Endothelial cell of umbilical vein (primary cell): Measurements from ENCODE around the gene GPR87. TPM values are rescaled to one million over a fixed set of nuclear protein-coding genes. Genes with fewer than 3 reads are reported as not detected.

Experiments used
- BruUV-seq: library from RNA; stranded (reverse); fragments of 400-500 nt; replicated peaks from 2 replicates; lab custom pipeline; 2021; lab: Mats Ljungman, UMichigan
- CTCF ChIA-PET: fragments of 300-600, 350-600 bp; sonication (Branson Sonifier 250); formaldehyde crosslinking; loops from one replicate; lab custom pipeline; 2021; ENCODE audit warnings: antibody characterized with exemption, inconsistent platforms; lab: Charles Lee
- POLR2A ChIA-PET: fragments of 300-600, 350-600 bp; sonication (Branson Sonifier 250); formaldehyde crosslinking; loops from one replicate; lab custom pipeline; 2021; ENCODE audit warnings: antibody characterized with exemption, inconsistent platforms; lab: Charles Lee
- DNase-seq: peaks from one replicate; pipeline ENCODE4 v3.0.0-alpha.2; 2011; ENCODE audit warnings: low read depth, low spot score
- FAIRE-seq: peaks from 2 replicates; lab custom pipeline; 2011; peaks lifted over from hg19 to GRCh38; lab: Jason Lieb, UNC
- H2AFZ ChIP-seq: 2 replicates; pipeline ENCODE4 v1.6.0; 2012; ENCODE audit warnings: low read depth, low read length, control low read depth, inconsistent platforms
- H3K27ac ChIP-seq: 2 replicates; pipeline ENCODE4 v1.5.1; 2011; ENCODE audit warnings: low read depth, mild to moderate bottlenecking, control low read depth, low read length, moderate library complexity; ENCODE audit not compliant: insufficient read depth
- H3K27me3 ChIP-seq, 2 experiments: 2 replicates each; pipeline versions ENCODE4 v1.6.0 to v1.6.1; 2011; ENCODE audit warnings: low read length in 2 of 2, mixed read lengths in 1 of 2; ENCODE audit not compliant: control insufficient read depth in 2 of 2, insufficient read depth in 2 of 2
- H3K36me3 ChIP-seq, 2 experiments: 2 replicates in 1 of 2; 3 replicates in 1 of 2; pipeline ENCODE4 v1.5.1; 2011; ENCODE audit warnings: low read length in 2 of 2, mild to moderate bottlenecking in 1 of 2, moderate library complexity in 1 of 2; ENCODE audit not compliant: control insufficient read depth in 2 of 2, insufficient read depth in 2 of 2; ENCODE audit errors: extremely low read depth in 1 of 2
- H3K4me1 ChIP-seq: 3 replicates; pipeline ENCODE4 v1.5.1; 2011; ENCODE audit warnings: mild to moderate bottlenecking, low read length; ENCODE audit not compliant: control insufficient read depth, insufficient read depth; ENCODE audit errors: extremely low read depth
- H3K4me2 ChIP-seq: 2 replicates; pipeline ENCODE4 v1.6.1; 2011; ENCODE audit warnings: low read length, control low read depth, mixed read lengths; ENCODE audit not compliant: insufficient read depth
- H3K4me3 ChIP-seq, 3 experiments: fragments of 200-600 bp in 1 of 3; sonication (generic), shearing (Covaris generic) in 1 of 3; replicated peaks in 1 of 3; 2 replicates each; pipeline ENCODE4 v1.5.1; 2011 to 2016; ENCODE audit warnings: control low read depth in 3 of 3, low read length in 3 of 3, mild to moderate bottlenecking in 2 of 3, inconsistent platforms in 1 of 3, low read depth in 1 of 3, moderate library complexity in 1 of 3; ENCODE audit not compliant: insufficient read depth in 1 of 3
- H3K79me2 ChIP-seq: 2 replicates; pipeline ENCODE4 v1.6.0; 2012; ENCODE audit warnings: low read length, inconsistent platforms; ENCODE audit not compliant: control insufficient read depth, insufficient read depth
- H3K9ac ChIP-seq: replicated peaks from 2 replicates; pipeline ENCODE3; 2011; ENCODE audit warnings: low read length, control low read depth; ENCODE audit not compliant: insufficient read depth; ENCODE audit errors: extremely low read depth
- H3K9me1 ChIP-seq: replicated peaks from 3 replicates; pipeline ENCODE4 v1.6.0; 2011; ENCODE audit warnings: mild to moderate bottlenecking, low read length; ENCODE audit not compliant: control insufficient read depth, insufficient read depth; ENCODE audit errors: extremely low read depth
- H3K9me3 ChIP-seq: replicated peaks from 2 replicates; pipeline ENCODE4 v1.5.1; 2012; ENCODE audit warnings: low read length, inconsistent platforms; ENCODE audit not compliant: control insufficient read depth, insufficient read depth
- H4K20me1 ChIP-seq: replicated peaks from 2 replicates; pipeline ENCODE3; 2011; ENCODE audit warnings: mild to moderate bottlenecking, low read length; ENCODE audit not compliant: control insufficient read depth, insufficient read depth; ENCODE audit errors: extremely low read depth
- EZH2 ChIP-seq: IDR thresholded peaks from 2 replicates; pipeline ENCODE4 v1.6.1; 2012; ENCODE audit warnings: borderline replicate concordance, low read depth, mild to moderate bottlenecking, moderate library complexity, low read length, inconsistent platforms; ENCODE audit not compliant: severe bottlenecking
- FOS ChIP-seq: IDR thresholded peaks from 2 replicates; pipeline ENCODE4 v1.6.1; 2011; ENCODE audit warnings: mild to moderate bottlenecking, low read length, moderate library complexity, borderline replicate concordance; ENCODE audit not compliant: insufficient read depth
- GATA2 ChIP-seq: IDR thresholded peaks from 2 replicates; pipeline ENCODE4 v1.7.0; 2011; ENCODE audit warnings: low read depth, mild to moderate bottlenecking, moderate library complexity, mixed read lengths, low read length; ENCODE audit not compliant: insufficient read length, insufficient read depth
- JUN ChIP-seq: IDR thresholded peaks from 2 replicates; pipeline ENCODE4 v1.6.1; 2011; ENCODE audit warnings: borderline replicate concordance, low read depth; ENCODE audit not compliant: insufficient read length, insufficient read depth
- MYC ChIP-seq: IDR thresholded peaks from one replicate; pipeline ENCODE4 v1.6.1; 2011; ENCODE audit warnings: mild to moderate bottlenecking, low read depth, low read length
- POLR2A ChIP-seq: IDR thresholded peaks from 2 replicates; pipeline ENCODE4 v1.6.1; 2012; ENCODE audit warnings: low read depth, mild to moderate bottlenecking, control low read depth, low read length
- POLR2AphosphoS5 ChIP-seq: IDR thresholded peaks from 2 replicates; pipeline ENCODE4 v1.6.1; 2012; ENCODE audit warnings: low read depth, mild to moderate bottlenecking, control low read depth, low read length, moderate library complexity; ENCODE audit not compliant: insufficient read depth
- dilution Hi-C: fragments of 300-500 bp; cut with MboI; formaldehyde crosslinking; loops from one replicate; pipeline ENCODE4 v1.15.0; 2019; ENCODE audit warnings: low sequenced_read_pairs; ENCODE audit not compliant: extremely low pct_ligation_motif_present
- intact Hi-C: fragments of 100-400 bp; cut with micrococcal nuclease; formaldehyde crosslinking; loops from one replicate; pipeline ENCODE4 v1.10.0; 2022
- polyA plus RNA-seq, 4 experiments: library from polyadenylated mRNA; depleted of rRNA in 3 of 4; stranded (reverse) in 3 of 4; unstranded in 1 of 4; fragments of >200 nt; gene quantifications; 2 replicates each; pipeline versions ENCODE4 v1.2.1 to v1.2.3, GENCODE V29; 2011 to 2012; ENCODE audit warnings: missing spikeins in 1 of 4
- total RNA-seq: library from RNA; stranded (reverse); gene quantifications from 2 replicates; pipeline ENCODE4 v1.2.3, GENCODE V29; 2021
- TF ChIP-seq, protein P1 (sequence below), 2 donors: IDR thresholded peaks; 1 replicate in 1 of 2; 2 replicates in 1 of 2; pipeline ENCODE4 v1.5.1; 2011; ENCODE audit warnings: low read length in 2 of 2, mild to moderate bottlenecking in 2 of 2, moderate library complexity in 2 of 2, control low read depth in 1 of 2, inconsistent platforms in 1 of 2, low read depth in 1 of 2; ENCODE audit not compliant: insufficient read depth in 1 of 2; ENCODE audit errors: extremely low read depth in 1 of 2
- TF ChIP-seq, protein P2 (sequence below): IDR thresholded peaks from 2 replicates; pipeline ENCODE4 v1.6.1; 2011; ENCODE audit not compliant: insufficient read depth, insufficient read length

The GPR87 gene
- total and polyA plus RNA-seq, 2 donors (not counting 3 experiments of a cell fraction or from before 2014, with no cell fraction given): not detected

DNA sequence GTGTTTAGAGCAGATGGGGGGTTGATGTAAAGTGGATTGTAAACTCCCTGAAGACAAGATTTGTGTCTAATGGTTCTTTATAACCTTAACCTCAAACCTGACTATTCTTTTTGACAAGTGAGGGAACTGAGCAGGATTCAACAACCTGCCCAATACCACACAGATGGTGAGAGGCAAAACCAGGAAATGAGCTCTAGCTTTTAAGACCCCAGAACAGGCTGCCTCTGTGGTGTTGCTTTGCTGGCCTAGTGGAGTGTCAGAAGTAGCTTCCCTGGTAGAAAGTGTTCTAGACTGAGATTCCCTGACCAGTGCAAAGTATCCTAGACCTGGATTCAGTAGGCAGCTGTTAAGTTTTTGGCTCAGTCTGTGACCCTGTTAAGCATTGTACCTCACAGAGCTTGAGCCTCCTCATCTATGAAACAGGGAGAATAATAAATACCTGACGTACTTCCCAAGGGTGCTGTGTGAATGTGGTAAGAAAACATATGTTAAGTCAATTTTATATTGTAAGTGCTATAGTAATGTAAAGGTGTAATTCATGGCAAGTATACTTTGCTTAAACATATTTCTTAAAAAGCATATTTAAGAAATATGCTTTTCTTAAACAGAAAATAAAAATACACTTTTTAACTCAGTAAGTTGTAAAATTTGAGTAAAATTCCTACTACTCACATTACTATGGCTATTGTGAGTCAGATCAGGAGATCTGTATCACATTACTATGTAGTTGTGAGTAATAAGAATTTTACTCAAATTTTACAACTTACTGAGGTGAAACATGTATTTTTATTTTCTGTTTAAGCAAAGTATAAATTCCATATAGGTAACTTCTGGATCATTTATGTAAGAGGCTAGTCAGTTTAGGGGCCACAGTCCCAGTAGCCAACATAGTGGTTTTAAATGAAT lies 8.8 kb downstream of the GPR87 start:
- Histone ChIP-seq H3K79me2 (no peaks in the 10 kb centered on the region), H3K9me1 (no peaks in the 10 kb centered on the region), H3K9me3 (no peaks in the 10 kb centered on the region), H3K9ac (no peak overlapping the region), H3K36me3 (no peaks in the 10 kb centered on the region), H3K27ac (no peak overlapping the region), H2AFZ (no peak overlapping the region), H3K27me3 (peaks cover 0 to 2% of the 10 kb centered on the region in 2 experiments), H4K20me1 (no peaks in the 10 kb centered on the region), H3K4me2 (no peak overlapping the region), H3K4me3 (no peak overlapping the region), H3K4me1 (no peaks in the 10 kb centered on the region)
- intact Hi-C loops: no loop called here
- DNase-seq: no peak
- CTCF ChIA-PET: interaction anchor here (0.7 to 1.0 kb wide), 2 partner anchors 18 to 19 kb away, joined by 3 to 4 read pairs; no protein-coding TSS in a partner anchor
- TF ChIP-seq, protein P1, sequence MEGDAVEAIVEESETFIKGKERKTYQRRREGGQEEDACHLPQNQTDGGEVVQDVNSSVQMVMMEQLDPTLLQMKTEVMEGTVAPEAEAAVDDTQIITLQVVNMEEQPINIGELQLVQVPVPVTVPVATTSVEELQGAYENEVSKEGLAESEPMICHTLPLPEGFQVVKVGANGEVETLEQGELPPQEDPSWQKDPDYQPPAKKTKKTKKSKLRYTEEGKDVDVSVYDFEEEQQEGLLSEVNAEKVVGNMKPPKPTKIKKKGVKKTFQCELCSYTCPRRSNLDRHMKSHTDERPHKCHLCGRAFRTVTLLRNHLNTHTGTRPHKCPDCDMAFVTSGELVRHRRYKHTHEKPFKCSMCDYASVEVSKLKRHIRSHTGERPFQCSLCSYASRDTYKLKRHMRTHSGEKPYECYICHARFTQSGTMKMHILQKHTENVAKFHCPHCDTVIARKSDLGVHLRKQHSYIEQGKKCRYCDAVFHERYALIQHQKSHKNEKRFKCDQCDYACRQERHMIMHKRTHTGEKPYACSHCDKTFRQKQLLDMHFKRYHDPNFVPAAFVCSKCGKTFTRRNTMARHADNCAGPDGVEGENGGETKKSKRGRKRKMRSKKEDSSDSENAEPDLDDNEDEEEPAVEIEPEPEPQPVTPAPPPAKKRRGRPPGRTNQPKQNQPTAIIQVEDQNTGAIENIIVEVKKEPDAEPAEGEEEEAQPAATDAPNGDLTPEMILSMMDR (IDR thresholded peaks at IDR 0.05; ENCODE audit: extremely low read depth in 1 of 2, insufficient read depth in 1 of 2, low read depth in 1 of 2, low read length in 2 of 2): no peak
- no peak for TF ChIP-seq JUN
- no peak for TF ChIP-seq GATA2
- TF ChIP-seq POLR2AphosphoS5: no peak
- no peak for TF ChIP-seq POLR2A
- no peak for TF ChIP-seq EZH2
- no peak for TF ChIP-seq MYC
- TF ChIP-seq FOS: no peak
- TF ChIP-seq, protein P2, sequence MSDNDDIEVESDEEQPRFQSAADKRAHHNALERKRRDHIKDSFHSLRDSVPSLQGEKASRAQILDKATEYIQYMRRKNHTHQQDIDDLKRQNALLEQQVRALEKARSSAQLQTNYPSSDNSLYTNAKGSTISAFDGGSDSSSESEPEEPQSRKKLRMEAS: no peak
- no peak for FAIRE-seq
- POLR2A ChIA-PET: no interaction called here
- dilution Hi-C loops: no loop called here
- BruUV-seq: no TSS peak
